CD4-positive, alpha-beta T cell treated with Interleukin-4 for 1 hour (primary cell): ENCODE results near the gene ARL13A.
"Not testable (repeated sequence)": the region's sequence is repeated elsewhere in the genome, so short reads cannot be mapped to it uniquely, and the experiment has no call there.

Experiments
- DNase-seq, 2 donors: peaks; one replicate each; pipeline ENCODE4 v3.0.0-alpha.2; 2020 to 2022

Gene ARL13A

DNA sequence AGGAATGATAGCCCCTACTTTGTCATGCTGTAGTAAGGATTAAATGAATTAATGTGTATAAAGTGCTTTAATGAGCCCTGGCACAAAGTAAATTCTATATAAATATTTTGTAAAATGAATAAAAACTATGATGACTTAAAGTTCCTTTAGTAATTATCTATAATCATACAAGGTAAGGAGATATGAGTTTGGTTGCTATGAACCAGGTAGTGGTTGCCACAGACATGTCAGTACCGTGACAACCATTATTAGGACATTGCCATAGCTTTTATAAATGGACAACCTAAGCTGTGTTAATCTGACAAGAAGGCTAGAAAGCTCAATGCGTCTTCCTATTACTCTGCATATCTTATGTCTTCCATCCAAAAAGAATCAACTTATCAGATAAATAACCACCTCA, at the start of gene ARL13A:
ARL13A (plus strand) TSS at position 301 of the 400 bp plus-strand sequence. CDS start 3,982 bp downstream, outside the sequence.
- DNase-seq, result no peak

- no peak for DNase-seq
Measured at GRCh38 chrX:100924375-100924774, 45.1 kb upstream of the ARL13A start.

- DNase-seq, result no peak
Measured at GRCh38 chrX:100926453-100926852, 43.1 kb upstream of the ARL13A start.

GRCh38 chrX:100928660-100929613, 40.6 kb upstream of the ARL13A start, which contains the start of gene XKRX:
XKRX (minus strand) TSS chrX:100928917; CDS start chrX:100928304, 613 bp downstream.
- peak; percentile 29 to 31 for DNase-seq

- DNase-seq, result no peak
Measured at GRCh38 chrX:100931218-100931924, 38.1 kb upstream of the ARL13A start.

- DNase-seq, result no peak
Measured at GRCh38 chrX:100931925-100932285, 37.6 kb upstream of the ARL13A start.

DNA sequence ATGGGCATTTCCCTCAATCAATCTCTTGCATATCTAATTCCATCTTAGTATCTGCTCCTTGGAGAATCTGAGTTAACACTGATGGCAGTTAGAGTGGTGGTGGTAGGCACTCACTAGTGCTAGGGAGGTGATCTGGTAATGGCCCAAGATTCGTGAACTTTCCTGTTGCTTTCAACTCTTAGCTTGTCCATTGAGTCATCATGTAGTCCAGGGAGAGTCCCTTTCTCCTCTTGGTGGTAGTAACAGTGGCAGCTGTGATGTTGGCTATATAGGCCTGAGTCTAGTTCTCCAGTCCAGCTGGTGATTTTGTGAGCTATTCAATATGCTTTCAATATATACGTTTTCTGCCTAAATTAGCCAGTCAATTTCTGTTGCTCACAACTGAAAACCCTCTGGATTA, 33.7 kb upstream of the ARL13A start:
- DNase-seq, result no peak

GRCh38 chrX:100939333-100939732, 30.2 kb upstream of the ARL13A start:
- no peak for DNase-seq

DNA sequence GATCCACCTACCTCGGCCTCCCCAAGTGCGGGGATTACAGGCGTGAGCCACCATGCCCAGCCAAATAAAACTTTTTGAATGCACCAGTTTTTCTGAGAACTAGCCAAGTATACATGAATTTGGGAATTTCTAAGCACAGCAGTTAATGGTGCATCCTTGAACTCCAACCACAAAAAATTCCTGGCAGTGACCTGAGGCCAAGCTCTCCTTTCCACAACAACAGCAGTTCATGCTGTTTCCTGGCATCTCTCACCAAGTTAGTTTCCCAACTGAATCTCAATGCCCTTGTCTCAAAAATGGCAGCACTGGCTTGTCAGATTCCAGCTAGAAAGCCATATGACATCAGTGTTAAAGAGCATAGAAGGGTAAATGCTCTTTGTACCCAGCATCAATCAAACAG, 24.9 kb upstream of the ARL13A start:
- no peak for DNase-seq

- no peak for DNase-seq
Measured at GRCh38 chrX:100946299-100946927, 23.1 kb upstream of the ARL13A start.

GRCh38 chrX:100948557-100948956, 21.0 kb upstream of the ARL13A start:
- no peak for DNase-seq

DNA sequence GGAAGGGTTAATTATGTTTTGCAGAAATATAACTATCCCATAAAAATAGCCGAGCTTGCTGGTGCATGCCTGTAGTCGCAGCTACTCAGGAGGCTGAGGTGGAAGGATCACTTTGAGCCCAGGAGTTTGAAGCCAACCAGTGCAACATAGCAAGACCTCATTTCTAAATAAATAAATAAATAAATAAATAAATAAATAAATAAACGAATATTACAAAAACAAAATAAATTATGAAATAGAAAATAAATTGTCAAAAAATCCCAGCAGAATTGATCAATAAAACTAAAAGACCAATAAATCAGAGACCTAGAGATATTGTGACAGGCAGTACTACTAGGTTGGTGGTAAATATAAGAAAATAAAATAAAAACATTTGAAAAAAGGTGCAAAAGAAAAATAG, 6.7 kb upstream of the ARL13A start:
- no peak for DNase-seq

- DNase-seq, result no peak
Measured at GRCh38 chrX:100964362-100964761, 5.1 kb upstream of the ARL13A start.

DNA sequence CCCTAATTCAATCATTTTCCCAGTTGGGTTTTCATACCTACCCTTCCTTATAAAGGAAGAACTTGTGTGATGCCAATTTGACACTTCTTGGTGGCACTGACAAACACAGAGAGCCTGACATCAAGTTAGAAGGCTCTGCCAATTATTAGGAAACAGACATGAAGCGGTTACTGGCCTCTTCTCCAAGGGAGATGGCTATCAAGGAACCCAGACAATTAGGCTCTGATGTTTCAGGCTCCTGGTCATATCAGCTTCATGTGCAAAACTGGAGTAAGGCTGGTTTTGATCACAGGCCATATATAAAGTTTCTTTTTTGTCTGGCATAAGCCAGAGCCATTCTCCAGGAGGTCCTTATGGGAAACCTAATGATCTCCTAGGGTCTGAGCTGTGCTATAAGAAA, 428 bp downstream of the ARL13A start:
- DNase-seq, result no peak

DNA sequence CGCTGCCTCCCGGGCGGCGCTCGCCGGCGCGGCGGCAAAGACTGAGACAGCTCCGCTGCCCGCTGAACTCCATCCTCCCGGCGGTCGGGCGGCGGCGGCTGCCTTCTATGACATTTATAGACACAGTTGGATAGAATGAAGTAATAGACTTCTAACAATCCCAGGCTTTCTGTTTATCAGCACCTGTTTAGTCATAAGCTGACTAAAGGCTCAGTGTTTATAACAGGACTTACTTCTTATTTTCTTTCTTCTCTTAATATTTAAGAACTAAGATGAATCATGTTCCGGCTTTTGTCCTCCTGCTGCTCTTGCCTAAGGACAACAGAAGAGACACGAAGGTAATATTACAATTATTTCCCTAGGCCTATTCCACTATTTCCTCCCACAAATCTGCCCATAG, 3.9 kb downstream of the ARL13A start:
- DNase-seq, result no peak

- no peak for DNase-seq
Measured at GRCh38 chrX:100975212-100975611, 5.7 kb downstream of the ARL13A start.

- no peak for DNase-seq
Measured at GRCh38 chrX:100976211-100976610, 6.7 kb downstream of the ARL13A start.

- DNase-seq, result no peak
Measured at GRCh38 chrX:100979881-100980607, 10.5 kb downstream of the ARL13A start.

DNA sequence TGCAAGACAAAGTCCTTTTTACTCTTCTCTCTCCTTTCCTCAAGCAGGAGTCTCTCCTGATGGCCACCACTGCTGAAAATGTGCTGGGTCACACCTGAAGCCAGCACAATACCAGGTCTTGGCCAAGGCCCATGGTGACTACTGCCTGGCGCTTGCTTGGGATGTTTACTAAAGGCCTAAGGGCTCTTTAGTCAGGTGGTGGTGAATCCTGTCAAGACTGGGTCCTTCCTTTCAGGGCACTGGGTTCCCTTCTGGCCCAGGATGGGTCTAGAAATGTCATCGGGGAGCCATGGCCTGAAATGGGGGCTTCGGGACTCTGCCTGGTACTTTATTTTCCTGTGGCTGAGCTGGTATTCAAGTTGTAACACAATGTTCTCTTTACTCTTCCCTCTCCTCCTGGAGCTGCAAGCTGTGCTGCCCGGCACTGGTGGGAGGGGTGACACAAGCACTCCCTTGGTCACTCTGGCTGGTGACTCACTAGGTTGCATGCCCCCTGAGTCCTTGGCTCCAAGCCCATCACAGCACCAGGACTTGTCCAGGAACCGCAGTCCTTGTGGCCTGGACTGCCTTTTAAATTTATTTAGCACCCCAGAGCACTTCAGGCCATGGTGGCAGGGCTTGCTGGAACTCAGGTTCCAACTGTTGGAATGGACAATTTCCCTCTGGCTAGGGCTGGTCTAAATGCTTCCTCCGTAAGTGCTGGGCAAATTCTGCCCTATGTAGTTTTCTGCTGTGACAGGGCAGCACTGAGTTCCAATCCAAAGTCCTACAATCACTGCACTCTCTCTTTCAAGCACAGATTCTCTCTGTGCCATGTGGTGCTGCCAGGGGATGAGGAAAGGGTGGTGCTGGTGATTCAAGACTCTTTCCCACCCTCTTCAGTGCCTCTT, 11.3 kb downstream of the ARL13A start:
- no peak for DNase-seq

GRCh38 chrX:100981498-100981845, 12.0 kb downstream of the ARL13A start:
- not testable (repeated sequence) for DNase-seq

DNA sequence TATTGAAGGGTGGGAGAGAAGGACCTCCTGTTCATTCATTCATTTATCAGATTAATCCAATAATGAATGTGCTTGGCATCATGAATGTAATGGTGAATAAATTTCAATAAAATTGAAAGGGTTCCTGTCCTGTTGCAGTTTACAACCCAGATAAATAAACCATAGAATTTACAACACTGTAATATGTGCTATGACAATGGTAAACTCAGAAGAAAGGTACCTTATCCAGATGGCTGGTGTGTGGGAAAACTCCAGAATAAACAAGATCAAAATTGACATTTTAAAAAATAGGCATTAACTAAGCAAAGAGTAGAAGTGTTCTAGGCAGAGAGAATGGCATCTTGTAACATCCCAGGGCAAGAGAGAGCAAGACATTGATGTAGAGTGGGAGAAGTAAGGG, 15.3 kb downstream of the ARL13A start:
- DNase-seq, result no peak

- no peak for DNase-seq
Measured at GRCh38 chrX:100990139-100990538, 20.6 kb downstream of the ARL13A start.
